Brain microvascular endothelial cell (primary cell): ENCODE results near the gene NTMT1.

ENCODE experiments used
- DNase-seq: peaks from one replicate; pipeline ENCODE4 v3.0.0-alpha.2; 2020
- H3K27ac ChIP-seq: fragments of 250-450 bp; sonication (Bioruptor Pico); 2 replicates; pipeline ENCODE4 v1.5.1; 2020; ENCODE audit warnings: mild to moderate bottlenecking, moderate library complexity
- H3K27me3 ChIP-seq: fragments of 250-450 bp; sonication (Bioruptor Pico); replicated peaks from 2 replicates; pipeline ENCODE4 v1.5.1; 2020; ENCODE audit warnings: mild to moderate bottlenecking
- H3K36me3 ChIP-seq: fragments of 250-450 bp; sonication (Bioruptor Pico); replicated peaks from 2 replicates; pipeline ENCODE4 v1.5.1; 2020; ENCODE audit warnings: mild to moderate bottlenecking
- H3K4me3 ChIP-seq: 2 replicates; pipeline ENCODE4 v1.5.1; 2011; ENCODE audit warnings: low read depth, mild to moderate bottlenecking, control low read depth, low read length, moderate library complexity
- in situ Hi-C: cut with HindIII; loops from 2 replicates; pipeline ENCODE4 v1.10.0; 2017; ENCODE audit warnings: low sequenced_read_pairs, low pct_ligation_motif_present
- TF ChIP-seq, protein P1 (sequence below): IDR thresholded peaks from 2 replicates; pipeline ENCODE4 v1.5.1; 2011; ENCODE audit warnings: low read depth, mild to moderate bottlenecking, moderate library complexity, low read length, control low read depth, inconsistent platforms; ENCODE audit errors: missing control alignments

NTMT1 gene

DNA sequence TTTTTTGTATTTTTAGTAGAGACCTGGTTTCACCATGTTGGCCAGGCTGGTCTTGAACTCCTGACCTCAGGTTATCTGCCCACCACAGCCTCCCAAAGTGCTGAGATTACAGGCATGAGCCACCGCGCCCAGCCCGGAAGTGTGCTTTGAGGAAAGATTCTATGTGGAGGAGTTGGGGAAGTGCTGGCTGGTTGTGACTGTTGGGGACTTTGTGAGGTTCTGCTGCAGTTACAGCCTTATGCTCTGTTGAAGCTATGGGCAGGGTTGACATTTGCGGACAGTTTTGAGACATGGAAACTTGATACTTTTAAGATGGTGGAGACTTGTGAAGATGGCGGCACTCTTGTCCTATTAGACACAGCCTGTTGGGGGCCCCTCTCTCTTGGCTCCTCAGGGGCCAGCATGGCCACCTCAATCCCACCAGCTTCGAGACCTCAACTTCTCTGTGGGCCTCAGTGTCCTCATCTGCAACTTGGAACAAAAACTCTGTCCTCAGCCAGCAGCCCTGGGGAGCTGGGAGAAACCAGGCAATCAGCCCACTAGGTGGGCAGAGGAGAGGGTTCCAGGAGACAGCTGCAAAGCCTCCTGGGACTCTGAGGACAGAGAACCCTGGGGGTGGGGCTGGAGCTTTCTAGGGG is 29.9 kb upstream of the NTMT1 start:
- Histone ChIP-seq H3K27me3 (no peaks in the 10 kb centered on the region), H3K36me3 (no peaks in the 10 kb centered on the region), H3K4me3 (no peak overlapping the region), H3K27ac (no peak overlapping the region)
- DNase-seq = no peak
- in situ Hi-C loops = no loop called here
- TF ChIP-seq, protein P1, sequence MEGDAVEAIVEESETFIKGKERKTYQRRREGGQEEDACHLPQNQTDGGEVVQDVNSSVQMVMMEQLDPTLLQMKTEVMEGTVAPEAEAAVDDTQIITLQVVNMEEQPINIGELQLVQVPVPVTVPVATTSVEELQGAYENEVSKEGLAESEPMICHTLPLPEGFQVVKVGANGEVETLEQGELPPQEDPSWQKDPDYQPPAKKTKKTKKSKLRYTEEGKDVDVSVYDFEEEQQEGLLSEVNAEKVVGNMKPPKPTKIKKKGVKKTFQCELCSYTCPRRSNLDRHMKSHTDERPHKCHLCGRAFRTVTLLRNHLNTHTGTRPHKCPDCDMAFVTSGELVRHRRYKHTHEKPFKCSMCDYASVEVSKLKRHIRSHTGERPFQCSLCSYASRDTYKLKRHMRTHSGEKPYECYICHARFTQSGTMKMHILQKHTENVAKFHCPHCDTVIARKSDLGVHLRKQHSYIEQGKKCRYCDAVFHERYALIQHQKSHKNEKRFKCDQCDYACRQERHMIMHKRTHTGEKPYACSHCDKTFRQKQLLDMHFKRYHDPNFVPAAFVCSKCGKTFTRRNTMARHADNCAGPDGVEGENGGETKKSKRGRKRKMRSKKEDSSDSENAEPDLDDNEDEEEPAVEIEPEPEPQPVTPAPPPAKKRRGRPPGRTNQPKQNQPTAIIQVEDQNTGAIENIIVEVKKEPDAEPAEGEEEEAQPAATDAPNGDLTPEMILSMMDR = no peak

DNA sequence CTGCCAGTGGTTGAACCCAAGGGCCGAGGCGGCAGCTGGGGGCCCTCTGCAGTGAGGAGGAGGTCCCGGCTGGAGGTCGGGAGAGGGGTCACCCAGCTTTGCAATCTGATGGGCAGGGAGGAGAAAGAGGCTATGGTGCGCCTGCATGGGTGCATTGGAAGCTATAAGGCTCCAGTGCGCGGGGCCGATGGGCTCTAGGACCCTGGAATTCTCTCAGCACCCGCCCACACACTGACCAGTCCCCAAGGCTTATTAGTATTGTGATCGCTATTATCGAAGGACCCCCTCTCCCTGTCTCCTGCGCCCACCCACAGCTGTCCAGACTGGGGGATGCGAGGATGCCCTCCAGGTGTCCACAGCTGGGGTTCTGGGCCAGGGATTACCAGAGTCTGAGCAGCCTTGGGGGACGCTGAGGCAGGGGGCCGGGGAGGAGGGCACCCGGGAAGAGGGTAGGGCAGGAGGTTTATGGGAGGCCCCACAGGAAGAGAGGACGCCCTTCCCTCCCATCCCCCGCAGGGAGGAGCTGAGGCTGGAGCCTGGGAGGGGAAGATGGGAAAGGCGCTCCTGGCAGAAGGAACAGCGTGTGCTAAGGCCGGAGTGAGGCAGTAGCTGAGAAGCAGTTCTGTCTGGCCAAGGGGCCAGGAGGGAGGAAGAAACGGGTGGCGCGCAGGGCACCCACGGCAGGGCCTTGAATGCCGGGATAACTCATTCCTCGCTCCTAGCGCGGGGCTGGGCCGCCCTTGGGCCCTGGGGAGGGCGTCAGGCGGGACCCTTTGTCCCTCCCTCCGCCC is 29.2 kb upstream of the NTMT1 start:
- in situ Hi-C loops = no loop called here
- peak overlapping the region; percentile 52 for H3K4me3 ChIP-seq
- peak overlapping the region; percentile 19 for H3K27ac ChIP-seq
- H3K36me3 ChIP-seq = no peaks in the 10 kb centered on the region
- no peaks in the 10 kb centered on the region for H3K27me3 ChIP-seq
- TF ChIP-seq, protein P1 = no peak
- DNase-seq = peak; percentile 55

DNA sequence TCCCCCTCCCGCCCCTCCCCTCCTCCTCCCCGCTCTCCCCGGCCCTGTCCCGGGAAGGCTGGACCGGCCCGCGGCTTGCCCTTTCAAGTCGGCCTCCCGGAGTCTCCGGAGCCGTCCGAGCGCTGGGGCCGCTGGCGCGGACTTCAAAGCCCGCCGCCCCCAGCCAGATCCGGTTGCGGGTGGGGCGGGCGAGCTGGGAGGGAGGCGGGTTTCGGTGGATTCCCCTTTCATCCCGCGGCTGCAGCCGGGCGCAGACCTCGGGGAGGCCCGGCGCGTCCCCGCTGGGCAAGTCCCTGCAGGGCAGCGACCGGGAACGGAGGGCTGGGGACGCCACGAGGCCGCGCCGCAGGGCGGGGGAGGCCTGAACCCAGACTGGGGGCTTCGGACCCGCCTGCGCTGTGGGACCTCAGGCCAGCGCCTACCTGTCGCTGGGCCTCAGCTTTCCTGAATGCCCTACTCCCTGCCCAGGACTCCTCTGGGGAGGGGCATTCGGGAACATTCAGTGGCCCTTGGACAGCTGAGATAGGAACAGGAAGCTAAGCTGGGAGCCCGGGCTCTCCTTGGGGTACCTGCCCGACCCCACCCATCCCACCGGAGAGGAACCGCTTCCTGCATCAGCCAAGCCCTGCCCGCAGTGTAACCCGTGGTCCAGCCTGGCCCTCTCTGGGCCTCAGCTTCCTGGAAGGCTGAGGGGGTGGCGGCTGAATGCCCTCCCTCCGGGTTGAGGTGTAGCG is 28.4 kb upstream of the NTMT1 start:
- Histone ChIP-seq H3K27me3 (no peaks in the 10 kb centered on the region), H3K4me3 (peak overlapping the region; percentile 52), H3K36me3 (no peaks in the 10 kb centered on the region), H3K27ac (peak overlapping the region; percentile 26)
- in situ Hi-C loops = no loop called here
- no peak for DNase-seq
- TF ChIP-seq, protein P1 = no peak

DNA sequence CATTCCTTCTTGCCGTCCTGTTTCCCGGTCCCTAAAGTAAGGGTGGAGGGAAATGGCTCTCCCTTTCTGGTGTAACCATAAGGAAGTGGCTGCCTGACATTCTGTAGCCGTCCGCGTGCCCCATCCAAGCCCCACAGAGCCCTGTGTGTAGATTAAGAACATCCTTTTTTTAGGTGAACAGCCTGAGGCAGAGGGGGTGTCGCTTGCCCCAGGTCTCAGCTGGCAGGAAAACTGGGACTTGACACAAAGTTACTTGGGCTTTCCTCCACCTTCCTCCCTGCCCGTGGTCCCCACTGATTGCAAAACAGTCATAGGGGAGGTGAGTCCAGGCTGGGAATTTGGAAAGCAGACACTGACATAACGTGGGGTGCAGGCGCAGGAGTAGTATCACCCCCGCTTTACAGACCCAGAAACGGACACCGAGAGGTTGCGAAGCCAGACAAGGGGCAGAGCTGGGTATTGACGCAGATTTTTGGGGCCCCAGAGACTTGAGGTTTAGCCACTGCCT is 27.8 kb upstream of the NTMT1 start:
- Histone ChIP-seq H3K4me3 (peak overlapping the region; percentile 52), H3K27ac (no peak overlapping the region), H3K27me3 (no peaks in the 10 kb centered on the region), H3K36me3 (no peaks in the 10 kb centered on the region)
- TF ChIP-seq, protein P1 = no peak
- DNase-seq = no peak
- in situ Hi-C loops = no loop called here

DNA sequence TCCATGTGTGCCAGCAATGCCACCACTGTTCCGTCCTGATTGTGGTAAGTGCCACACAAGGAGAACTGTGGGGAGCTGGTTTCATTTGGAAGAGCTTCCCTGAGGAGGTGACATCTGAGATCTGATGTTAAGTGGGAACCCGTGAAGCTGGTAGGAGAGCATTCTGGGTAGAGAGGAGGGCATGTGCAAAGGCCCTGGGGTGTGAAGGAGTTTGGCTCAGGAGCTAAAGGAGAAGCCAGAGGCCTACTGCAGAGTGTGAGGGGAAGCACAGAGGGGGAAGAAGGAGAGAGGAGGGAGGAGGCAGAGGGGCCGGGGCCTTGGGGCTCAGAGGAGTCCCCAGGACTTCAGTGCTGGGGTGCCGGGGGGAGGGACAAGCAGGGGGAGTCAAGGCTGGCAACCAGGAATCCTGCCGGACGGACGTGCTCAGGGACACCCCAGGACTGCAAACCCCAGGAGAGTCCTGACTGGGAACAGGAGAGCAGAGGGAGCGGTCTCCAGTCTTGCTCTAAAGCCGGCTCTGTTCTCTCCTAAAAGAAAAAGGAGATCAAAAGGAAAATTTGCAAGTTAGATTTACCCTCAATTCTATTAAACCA is 24.8 kb upstream of the NTMT1 start:
- no peaks in the 10 kb centered on the region for H3K27me3 ChIP-seq
- no peak for DNase-seq
- TF ChIP-seq, protein P1 = no peak
- no peak overlapping the region for H3K27ac ChIP-seq
- no peaks in the 10 kb centered on the region for H3K36me3 ChIP-seq
- no peak overlapping the region for H3K4me3 ChIP-seq
- in situ Hi-C loops = loop anchor here (25.0 kb wide), 1 partner anchor 264 kb away; no protein-coding TSS in a partner anchor
